Common myeloid progenitor, CD34-positive (primary cell): Measurements from ENCODE around the gene OR2T5. TPM values are rescaled to one million over a fixed set of nuclear protein-coding genes. Genes with fewer than 3 reads are reported as not detected.
"Not testable (repeated sequence)": the region's sequence is repeated elsewhere in the genome, so short reads cannot be mapped to it uniquely, and the experiment has no call there.

ENCODE experiments used
- CTCF ChIA-PET: fragments of 350-600 bp; sonication (Branson Sonifier 250); formaldehyde crosslinking; loops from one replicate; lab custom pipeline; 2021; ENCODE audit warnings: antibody characterized with exemption; lab: Charles Lee
- POLR2A ChIA-PET: fragments of 350-600 bp; sonication (Branson Sonifier 250); formaldehyde crosslinking; loops from one replicate; lab custom pipeline; 2021; ENCODE audit warnings: antibody characterized with exemption; lab: Charles Lee
- DNase-seq, 3 donors: peaks; one replicate each; pipeline versions ENCODE4 v3.0.0 to v3.0.0-alpha.2; 2013
- H3K27ac ChIP-seq, 2 experiments: 1 replicate in 1 of 2; 2 replicates in 1 of 2; pipeline ENCODE4 v1.7.0; 2013; ENCODE audit warnings: inconsistent platforms in 2 of 2, low read length in 2 of 2, mild to moderate bottlenecking in 2 of 2, low read depth in 1 of 2, moderate library complexity in 1 of 2; ENCODE audit not compliant: severe bottlenecking in 2 of 2, insufficient read depth in 1 of 2, poor library complexity in 1 of 2
- H3K27me3 ChIP-seq, 5 experiments: replicated peaks in 2 of 5; 1 replicate in 3 of 5; 2 replicates in 2 of 5; pipeline versions ENCODE4 v1.6.1 to v1.7.0; 2013; ENCODE audit warnings: low read length in 4 of 5, mild to moderate bottlenecking in 2 of 5, moderate library complexity in 2 of 5, inconsistent platforms in 1 of 5; ENCODE audit not compliant: insufficient read depth in 5 of 5, control insufficient read depth in 4 of 5
- H3K36me3 ChIP-seq, 4 experiments: 1 replicate in 2 of 4; 2 replicates in 2 of 4; pipeline versions ENCODE4 v1.6.1 to v1.7.0; 2013; ENCODE audit warnings: low read length in 3 of 4, control low read depth in 1 of 4, mild to moderate bottlenecking in 1 of 4; ENCODE audit not compliant: control insufficient read depth in 4 of 4, insufficient read depth in 4 of 4
- H3K4me1 ChIP-seq, 4 experiments: 1 replicate in 3 of 4; 2 replicates in 1 of 4; pipeline versions ENCODE4 v1.6.1 to v1.7.1; 2013; ENCODE audit warnings: low read length in 3 of 4, mild to moderate bottlenecking in 3 of 4, control low read depth in 1 of 4, inconsistent platforms in 1 of 4, moderate library complexity in 1 of 4; ENCODE audit not compliant: control insufficient read depth in 4 of 4, insufficient read depth in 4 of 4; ENCODE audit errors: control extremely low read depth in 1 of 4
- H3K4me3 ChIP-seq, 7 experiments: 1 replicate in 4 of 7; 2 replicates in 3 of 7; pipeline versions ENCODE4 v1.5.1 to v1.7.0; 2013; ENCODE audit warnings: mild to moderate bottlenecking in 7 of 7, low read length in 6 of 7, moderate library complexity in 6 of 7, inconsistent platforms in 2 of 7, low read depth in 2 of 7, control low read depth in 1 of 7; ENCODE audit not compliant: insufficient read depth in 4 of 7, control insufficient read depth in 1 of 7; ENCODE audit errors: extremely low read depth in 1 of 7
- H3K9me3 ChIP-seq, 5 experiments: 1 replicate in 4 of 5; 2 replicates in 1 of 5; pipeline versions ENCODE4 v1.6.1 to v1.7.1; 2013; ENCODE audit warnings: low read length in 4 of 5, mild to moderate bottlenecking in 2 of 5, inconsistent platforms in 1 of 5, low read depth in 1 of 5, moderate library complexity in 1 of 5; ENCODE audit not compliant: control insufficient read depth in 4 of 5, insufficient read depth in 2 of 5; ENCODE audit errors: control extremely low read depth in 1 of 5
- WGBS: methylation state at CpG from one replicate; pipeline ENCODE4 v1.1.5; 2013; ENCODE audit not compliant: insufficient coverage; 5-methylcytosine and 5-hydroxymethylcytosine counted together
- polyA plus RNA-seq: library from polyadenylated mRNA; unstranded; fragments of 120-200 nt; gene quantifications from one replicate; pipeline ENCODE4 v1.2.1, GENCODE V29; 2013

OR2T5 gene
- polyA plus RNA-seq: not detected

GRCh38 chr1:248488289-248488688 is at the start of gene OR2T5:
Gene OR2T5, plus strand, starts transcription at chr1:248488589. Its CDS starts 0 bp downstream, at chr1:248488589.
- WGBS: 100% methylated on average over 1 of the region's 6 CpGs
- H3K4me3 ChIP-seq, H3K36me3 ChIP-seq, H3K4me1 ChIP-seq, H3K27ac ChIP-seq, H3K27me3 ChIP-seq, POLR2A ChIA-PET, DNase-seq, H3K9me3 ChIP-seq, CTCF ChIA-PET: not testable (repeated sequence)

- H3K4me1 ChIP-seq, H3K27me3 ChIP-seq, H3K36me3 ChIP-seq, H3K27ac ChIP-seq, CTCF ChIA-PET, H3K9me3 ChIP-seq, DNase-seq, H3K4me3 ChIP-seq, POLR2A ChIA-PET: not testable (repeated sequence)
- no CpG with 5 or more reads among the region's 1 CpG for WGBS
Observed at GRCh38 chr1:248438668-248439067, 49.7 kb upstream of the OR2T5 start.

- H3K4me1 ChIP-seq, CTCF ChIA-PET, DNase-seq, H3K27me3 ChIP-seq, H3K36me3 ChIP-seq, H3K9me3 ChIP-seq, POLR2A ChIA-PET, H3K27ac ChIP-seq, H3K4me3 ChIP-seq: not testable (repeated sequence)
- 94% methylated on average over 4 of the region's 5 CpGs for WGBS
Observed at GRCh38 chr1:248439283-248439682, 49.1 kb upstream of the OR2T5 start.

- H3K9me3 ChIP-seq, H3K27me3 ChIP-seq, CTCF ChIA-PET, DNase-seq, POLR2A ChIA-PET, H3K4me1 ChIP-seq, H3K36me3 ChIP-seq, H3K4me3 ChIP-seq, H3K27ac ChIP-seq: not testable (repeated sequence)
- no CpG with 5 or more reads among the region's 2 CpGs for WGBS
Observed at GRCh38 chr1:248442500-248443277, 45.7 kb upstream of the OR2T5 start.

GRCh38 chr1:248444603-248445002 is 43.8 kb upstream of the OR2T5 start:
- H3K9me3 ChIP-seq, POLR2A ChIA-PET, H3K4me3 ChIP-seq, CTCF ChIA-PET, H3K27me3 ChIP-seq, H3K36me3 ChIP-seq, H3K27ac ChIP-seq, DNase-seq, H3K4me1 ChIP-seq: not testable (repeated sequence)
- WGBS: 100% methylated on average over 4 of the region's 4 CpGs

- not testable (repeated sequence) for DNase-seq
Observed at GRCh38 chr1:248445399-248445798, 43.0 kb upstream of the OR2T5 start, which contains the start of gene OR2T2. Gene OR2T2, plus strand, starts transcription at chr1:248445637. Its CDS starts 7,161 bp downstream, at chr1:248452798.

GRCh38 chr1:248448409-248449074 is 39.8 kb upstream of the OR2T5 start:
- POLR2A ChIA-PET, CTCF ChIA-PET: not testable (repeated sequence)

More at GRCh38 chr1:248445399-248445798, 43.0 kb upstream of the OR2T5 start, which contains the start of gene OR2T2:
- H3K36me3 ChIP-seq, H3K27ac ChIP-seq, H3K4me1 ChIP-seq, H3K27me3 ChIP-seq, CTCF ChIA-PET, H3K9me3 ChIP-seq, H3K4me3 ChIP-seq: not testable (repeated sequence)
- POLR2A ChIA-PET: interaction anchor here (0.7 kb wide), 1 partner anchor 1235 kb away, joined by 3 read pairs; no protein-coding TSS in a partner anchor
- WGBS: no CpG with 5 or more reads among the region's 2 CpGs

More at GRCh38 chr1:248448409-248449074, 39.8 kb upstream of the OR2T5 start:
- H3K4me3 ChIP-seq, H3K9me3 ChIP-seq, H3K27ac ChIP-seq, H3K27me3 ChIP-seq, H3K4me1 ChIP-seq, DNase-seq, H3K36me3 ChIP-seq: not testable (repeated sequence)
- no CpG with 5 or more reads among the region's 4 CpGs for WGBS
